Measurements from ENCODE around the gene WDFY4. TPM values are rescaled to one million over a fixed set of nuclear protein-coding genes. Genes with fewer than 3 reads are reported as not detected.
A peak's percentile ranks its signal among the peaks of the same experiment; 100 is the strongest.

The WDFY4 gene
- total RNA-seq, 3 donors from 2014 or later, result 0.53 to 3.9 (median 0.89) TPM

GRCh38 chr10:48670978-48671913 lies 13.4 kb upstream of the WDFY4 start:
- ATAC-seq (no peak), DNase-seq (no peak)
- Mint-ChIP-seq H3K36me3 (ENCODE audit: insufficient read depth) (no peaks in the 10 kb centered on the region), H3K27me3 (ENCODE audit: low read depth) (peaks cover 10% of the 10 kb centered on the region), H3K4me3 (no peak overlapping the region), H3K9me3 (no peaks in the 10 kb centered on the region), H3K4me1 (ENCODE audit: low read depth) (no peaks in the 10 kb centered on the region)

GRCh38 chr10:48671914-48672595 lies 12.6 kb upstream of the WDFY4 start:
- Mint-ChIP-seq H3K36me3 (ENCODE audit: insufficient read depth) (no peaks in the 10 kb centered on the region), H3K27me3 (ENCODE audit: low read depth) (peaks cover 10% of the 10 kb centered on the region), H3K4me3 (no peak overlapping the region), H3K9me3 (no peaks in the 10 kb centered on the region), H3K4me1 (ENCODE audit: low read depth) (no peaks in the 10 kb centered on the region)
- DNase-seq (no peak), ATAC-seq (no peak)

- Mint-ChIP-seq H3K9me3 (peaks cover under 1% of the 10 kb centered on the region), H3K27me3 (ENCODE audit: low read depth) (peaks cover 10% of the 10 kb centered on the region), H3K4me3 (no peak overlapping the region), H3K4me1 (ENCODE audit: low read depth) (no peaks in the 10 kb centered on the region), H3K36me3 (ENCODE audit: insufficient read depth) (no peaks in the 10 kb centered on the region)
- ATAC-seq, result no peak
- no peak for DNase-seq
Measured at GRCh38 chr10:48672596-48673265, 11.9 kb upstream of the WDFY4 start.

GRCh38 chr10:48677625-48678024 lies 7.0 kb upstream of the WDFY4 start:
- DNase-seq, result no peak
- H3K4me1 Mint-ChIP-seq (ENCODE audit: low read depth), result peaks cover 2% of the 10 kb centered on the region
- no peaks in the 10 kb centered on the region for H3K36me3 Mint-ChIP-seq (ENCODE audit: insufficient read depth)

GRCh38 chr10:48678041-48678440 lies 6.6 kb upstream of the WDFY4 start:
- no peak overlapping the region for H3K4me3 Mint-ChIP-seq
- peaks cover 3% of the 10 kb centered on the region for H3K27me3 Mint-ChIP-seq (ENCODE audit: low read depth)
- H3K4me1 Mint-ChIP-seq (ENCODE audit: low read depth), result peaks cover 2% of the 10 kb centered on the region
- no peaks in the 10 kb centered on the region for H3K36me3 Mint-ChIP-seq (ENCODE audit: insufficient read depth)
- DNase-seq (no peak), ATAC-seq (no peak)
- H3K9me3 Mint-ChIP-seq, result peaks cover 7% of the 10 kb centered on the region

More at GRCh38 chr10:48677625-48678024, 7.0 kb upstream of the WDFY4 start:
- H3K4me3 Mint-ChIP-seq, result no peak overlapping the region
- no peak for ATAC-seq
- H3K27me3 Mint-ChIP-seq (ENCODE audit: low read depth), result peaks cover 3% of the 10 kb centered on the region
- H3K9me3 Mint-ChIP-seq, result peaks cover 7% of the 10 kb centered on the region

GRCh38 chr10:48681740-48682139 lies 2.9 kb upstream of the WDFY4 start:
- DNase-seq (no peak), ATAC-seq (no peak)
- H3K4me3 Mint-ChIP-seq, result no peak overlapping the region
- peaks cover 2% of the 10 kb centered on the region for H3K4me1 Mint-ChIP-seq (ENCODE audit: low read depth)
- peaks cover 7% of the 10 kb centered on the region for H3K9me3 Mint-ChIP-seq
- H3K36me3 Mint-ChIP-seq (ENCODE audit: insufficient read depth), result no peaks in the 10 kb centered on the region
- peaks cover 8% of the 10 kb centered on the region for H3K27me3 Mint-ChIP-seq (ENCODE audit: low read depth)

GRCh38 chr10:48682265-48682664 lies 2.4 kb upstream of the WDFY4 start:
- no peaks in the 10 kb centered on the region for H3K36me3 Mint-ChIP-seq (ENCODE audit: insufficient read depth)
- H3K4me1 Mint-ChIP-seq (ENCODE audit: low read depth), result peaks cover 2% of the 10 kb centered on the region
- ATAC-seq (no peak), DNase-seq (no peak)
- no peak overlapping the region for H3K4me3 Mint-ChIP-seq
- peaks cover 7% of the 10 kb centered on the region for H3K9me3 Mint-ChIP-seq
- H3K27me3 Mint-ChIP-seq (ENCODE audit: low read depth), result peaks cover 8% of the 10 kb centered on the region

- H3K36me3 Mint-ChIP-seq (ENCODE audit: insufficient read depth), result no peaks in the 10 kb centered on the region
- no peak for ATAC-seq
- peaks cover 8% of the 10 kb centered on the region for H3K27me3 Mint-ChIP-seq (ENCODE audit: low read depth)
- no peak overlapping the region for H3K4me3 Mint-ChIP-seq
- no peak for DNase-seq
- peaks cover 4% of the 10 kb centered on the region for H3K9me3 Mint-ChIP-seq
- no peaks in the 10 kb centered on the region for H3K4me1 Mint-ChIP-seq (ENCODE audit: low read depth)
Measured at GRCh38 chr10:48683424-48683823, 1.2 kb upstream of the WDFY4 start.

- Mint-ChIP-seq H3K27me3 (ENCODE audit: low read depth) (peaks cover 9% of the 10 kb centered on the region), H3K4me1 (ENCODE audit: low read depth) (no peaks in the 10 kb centered on the region), H3K9me3 (peaks cover under 1% of the 10 kb centered on the region), H3K4me3 (no peak overlapping the region), H3K36me3 (ENCODE audit: insufficient read depth) (no peaks in the 10 kb centered on the region)
- ATAC-seq (no peak), DNase-seq (no peak)
Measured at GRCh38 chr10:48683868-48684267, 805 bp upstream of the WDFY4 start.

GRCh38 chr10:48684463-48684791 lies 246 bp upstream of the WDFY4 start:
- no peak for DNase-seq
- Mint-ChIP-seq H3K4me3 (peak overlapping the region; percentile 64), H3K27me3 (ENCODE audit: low read depth) (peaks cover 9% of the 10 kb centered on the region), H3K9me3 (no peaks in the 10 kb centered on the region), H3K36me3 (ENCODE audit: insufficient read depth) (no peaks in the 10 kb centered on the region), H3K4me1 (ENCODE audit: low read depth) (no peaks in the 10 kb centered on the region)
- ATAC-seq, result no peak

GRCh38 chr10:48685731-48686130 lies 1.1 kb downstream of the WDFY4 start:
- H3K9me3 Mint-ChIP-seq, result no peaks in the 10 kb centered on the region
- H3K36me3 Mint-ChIP-seq (ENCODE audit: insufficient read depth), result no peaks in the 10 kb centered on the region
- peak overlapping the region; percentile 64 for H3K4me3 Mint-ChIP-seq
- ATAC-seq (no peak), DNase-seq (no peak)
- H3K27me3 Mint-ChIP-seq (ENCODE audit: low read depth), result peaks cover 9% of the 10 kb centered on the region
- no peaks in the 10 kb centered on the region for H3K4me1 Mint-ChIP-seq (ENCODE audit: low read depth)

- Mint-ChIP-seq H3K27me3 (ENCODE audit: low read depth) (peaks cover 3% of the 10 kb centered on the region), H3K4me1 (ENCODE audit: low read depth) (no peaks in the 10 kb centered on the region), H3K9me3 (no peaks in the 10 kb centered on the region), H3K4me3 (no peak overlapping the region), H3K36me3 (ENCODE audit: insufficient read depth) (no peaks in the 10 kb centered on the region)
- no peak for DNase-seq
- ATAC-seq, result no peak
Measured at GRCh38 chr10:48690791-48691660, 6.4 kb downstream of the WDFY4 start.

- DNase-seq (no peak), ATAC-seq (no peak)
- H3K9me3 Mint-ChIP-seq, result no peaks in the 10 kb centered on the region
- peaks cover 3% of the 10 kb centered on the region for H3K27me3 Mint-ChIP-seq (ENCODE audit: low read depth)
- no peaks in the 10 kb centered on the region for H3K36me3 Mint-ChIP-seq (ENCODE audit: insufficient read depth)
- H3K4me1 Mint-ChIP-seq (ENCODE audit: low read depth), result no peaks in the 10 kb centered on the region
- no peak overlapping the region for H3K4me3 Mint-ChIP-seq
Measured at GRCh38 chr10:48691812-48692528, 7.3 kb downstream of the WDFY4 start.

Measured in activated T-cell treated with anti-CD3 and anti-CD28 coated beads, Interleukin-2, amount 50 U/mL, for 4 hours (primary cell).